ENCODE results near the gene EPHA10. TPM values are rescaled to one million over a fixed set of nuclear protein-coding genes. Genes with fewer than 3 reads are reported as not detected.

Gene EPHA10
- total RNA-seq, 1 donor from 2014 or later, result 0.53 TPM

DNA sequence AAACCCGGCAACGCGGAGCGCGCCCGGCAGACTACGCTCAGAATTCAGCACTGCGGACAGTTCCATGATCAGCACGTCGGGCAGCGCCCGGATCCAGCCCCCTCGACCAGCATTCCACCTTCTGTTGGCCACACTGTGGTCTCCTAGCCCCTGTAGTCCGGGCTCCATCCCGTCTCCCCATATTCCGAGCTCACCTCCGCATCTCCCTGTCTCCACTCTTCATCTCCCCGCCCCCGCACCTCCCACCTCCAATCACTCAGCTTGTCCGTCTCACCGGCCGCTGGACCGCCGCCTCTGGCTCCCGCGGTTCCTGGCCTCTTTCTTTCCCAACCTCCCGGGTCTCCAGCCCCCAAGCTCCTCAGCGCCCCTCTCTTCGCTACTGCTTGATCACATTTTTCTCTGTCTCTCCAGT is 500 bp downstream of the EPHA10 start:
- peak; percentile 45 to 56 for ATAC-seq
- H3K27ac ChIP-seq, result no peak overlapping the region
- H3K4me3 ChIP-seq, result no peak overlapping the region
- DNase-seq, result no peak
- no peaks in the 10 kb centered on the region for H3K4me1 ChIP-seq
- intact Hi-C loops (cut with DNase I), result no loop called here
- peaks cover 82% of the 10 kb centered on the region for H3K27me3 ChIP-seq (ENCODE audit: low read depth)
- H3K9me3 ChIP-seq, result no peaks in the 10 kb centered on the region
- H3K36me3 ChIP-seq, result no peaks in the 10 kb centered on the region
- TF ChIP-seq, protein P1, sequence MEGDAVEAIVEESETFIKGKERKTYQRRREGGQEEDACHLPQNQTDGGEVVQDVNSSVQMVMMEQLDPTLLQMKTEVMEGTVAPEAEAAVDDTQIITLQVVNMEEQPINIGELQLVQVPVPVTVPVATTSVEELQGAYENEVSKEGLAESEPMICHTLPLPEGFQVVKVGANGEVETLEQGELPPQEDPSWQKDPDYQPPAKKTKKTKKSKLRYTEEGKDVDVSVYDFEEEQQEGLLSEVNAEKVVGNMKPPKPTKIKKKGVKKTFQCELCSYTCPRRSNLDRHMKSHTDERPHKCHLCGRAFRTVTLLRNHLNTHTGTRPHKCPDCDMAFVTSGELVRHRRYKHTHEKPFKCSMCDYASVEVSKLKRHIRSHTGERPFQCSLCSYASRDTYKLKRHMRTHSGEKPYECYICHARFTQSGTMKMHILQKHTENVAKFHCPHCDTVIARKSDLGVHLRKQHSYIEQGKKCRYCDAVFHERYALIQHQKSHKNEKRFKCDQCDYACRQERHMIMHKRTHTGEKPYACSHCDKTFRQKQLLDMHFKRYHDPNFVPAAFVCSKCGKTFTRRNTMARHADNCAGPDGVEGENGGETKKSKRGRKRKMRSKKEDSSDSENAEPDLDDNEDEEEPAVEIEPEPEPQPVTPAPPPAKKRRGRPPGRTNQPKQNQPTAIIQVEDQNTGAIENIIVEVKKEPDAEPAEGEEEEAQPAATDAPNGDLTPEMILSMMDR (IDR thresholded peaks at IDR 0.05), result no peak

DNA sequence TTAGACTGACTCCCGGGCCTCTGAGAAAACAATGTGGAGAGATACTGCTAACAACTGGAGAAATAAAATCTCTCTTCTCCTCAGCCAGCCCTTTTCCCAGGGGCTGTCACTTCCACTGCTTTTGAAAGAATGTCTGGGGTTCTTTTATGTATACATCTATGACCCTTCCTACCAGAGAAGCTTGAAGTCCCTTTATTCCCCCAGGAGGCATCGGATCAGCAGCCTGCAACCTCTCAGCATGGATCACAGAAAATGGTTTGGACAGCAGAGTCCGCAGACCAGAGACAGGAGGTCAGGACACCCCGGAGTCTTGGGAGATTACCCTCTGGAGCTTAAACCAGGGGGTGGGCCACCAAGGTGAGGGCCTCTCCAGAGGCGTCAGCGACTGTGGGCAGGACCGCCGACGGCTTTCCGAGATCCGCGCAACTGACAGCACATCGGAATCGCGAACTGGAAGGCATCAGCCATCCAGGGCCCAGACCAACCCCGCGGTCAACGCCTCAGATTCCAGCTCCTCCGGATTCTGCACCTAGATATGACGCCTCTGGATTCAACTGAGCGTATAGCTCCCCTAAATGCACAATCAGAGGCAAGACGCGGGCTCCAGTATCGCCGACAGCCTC is 1.0 kb downstream of the EPHA10 start:
- H3K9me3 ChIP-seq, result no peaks in the 10 kb centered on the region
- DNase-seq, result no peak
- TF ChIP-seq, protein P1 (IDR thresholded peaks at IDR 0.05), result no peak
- no peak overlapping the region for H3K27ac ChIP-seq
- no peaks in the 10 kb centered on the region for H3K4me1 ChIP-seq
- H3K4me3 ChIP-seq, result no peak overlapping the region
- intact Hi-C loops (cut with DNase I), result no loop called here
- H3K36me3 ChIP-seq, result no peaks in the 10 kb centered on the region
- no peak for ATAC-seq
- peaks cover 82% of the 10 kb centered on the region for H3K27me3 ChIP-seq (ENCODE audit: low read depth)

DNA sequence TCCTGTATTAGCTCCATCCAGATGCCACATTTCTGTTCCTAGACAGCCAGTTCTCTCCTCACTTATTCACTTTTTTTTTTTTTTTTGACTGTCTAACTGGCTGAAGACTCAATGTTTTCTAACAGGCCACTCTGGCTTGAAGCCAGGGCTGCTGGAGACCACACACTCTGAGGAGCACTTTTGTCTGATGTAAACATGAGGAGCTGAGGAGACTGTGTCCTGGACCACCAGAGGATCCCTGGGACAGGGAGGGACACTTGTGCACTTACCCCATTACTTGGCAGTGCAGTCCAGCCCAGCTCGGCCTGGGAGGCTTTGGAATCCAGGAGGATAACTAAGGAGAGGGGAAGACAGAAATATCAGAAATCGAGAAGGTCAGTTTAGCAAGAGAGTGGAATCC is 2.4 kb downstream of the EPHA10 start:
- H3K27me3 ChIP-seq (ENCODE audit: low read depth), result peaks cover 84% of the 10 kb centered on the region
- H3K36me3 ChIP-seq, result no peaks in the 10 kb centered on the region
- DNase-seq (no peak), ATAC-seq (no peak)
- H3K27ac ChIP-seq, result no peak overlapping the region
- H3K9me3 ChIP-seq, result no peaks in the 10 kb centered on the region
- TF ChIP-seq, protein P1 (IDR thresholded peaks at IDR 0.05), result no peak
- no peak overlapping the region for H3K4me3 ChIP-seq
- intact Hi-C loops (cut with DNase I), result no loop called here
- H3K4me1 ChIP-seq, result no peaks in the 10 kb centered on the region

DNA sequence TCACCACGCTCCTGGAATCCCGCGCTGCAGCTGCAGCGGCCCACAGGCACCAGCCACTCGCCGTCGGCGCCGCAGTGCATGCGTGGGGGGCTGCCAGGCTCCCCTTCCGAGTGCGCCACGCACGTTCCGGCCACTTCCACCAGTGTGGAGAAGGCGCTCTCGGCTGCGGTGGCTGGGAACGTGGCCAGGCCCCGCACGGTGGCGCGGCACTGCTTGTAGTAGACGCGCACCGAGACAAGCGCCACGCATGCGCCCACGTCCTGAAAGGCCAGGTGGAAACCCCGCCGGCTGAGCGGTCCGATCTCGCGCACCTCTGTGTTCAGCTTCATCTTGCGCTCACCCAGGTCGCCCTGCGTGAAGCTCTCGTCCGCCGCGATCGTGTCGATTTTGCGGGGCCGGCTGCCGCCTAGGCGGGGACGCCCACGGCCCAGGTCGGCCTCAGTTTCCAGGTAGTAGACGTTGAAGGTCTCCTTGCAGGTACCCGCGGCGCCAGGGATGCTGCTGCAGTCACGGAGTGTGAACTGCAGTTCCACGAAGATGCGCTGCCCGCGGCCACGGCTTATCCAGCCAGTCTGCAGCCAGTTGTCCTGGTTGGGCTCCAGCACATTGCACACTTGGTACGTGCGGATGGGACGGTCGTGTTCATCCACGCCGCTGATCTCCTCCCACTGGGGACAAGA is 3.4 kb downstream of the EPHA10 start:
- Histone ChIP-seq H3K36me3 (no peaks in the 10 kb centered on the region), H3K4me3 (no peak overlapping the region), H3K27ac (no peak overlapping the region), H3K9me3 (no peaks in the 10 kb centered on the region), H3K4me1 (no peaks in the 10 kb centered on the region), H3K27me3 (ENCODE audit: low read depth) (peaks cover 81% of the 10 kb centered on the region)
- no peak for ATAC-seq
- intact Hi-C loops (cut with DNase I), result no loop called here
- TF ChIP-seq, protein P1 (IDR thresholded peaks at IDR 0.05), result no peak
- DNase-seq, result no peak

DNA sequence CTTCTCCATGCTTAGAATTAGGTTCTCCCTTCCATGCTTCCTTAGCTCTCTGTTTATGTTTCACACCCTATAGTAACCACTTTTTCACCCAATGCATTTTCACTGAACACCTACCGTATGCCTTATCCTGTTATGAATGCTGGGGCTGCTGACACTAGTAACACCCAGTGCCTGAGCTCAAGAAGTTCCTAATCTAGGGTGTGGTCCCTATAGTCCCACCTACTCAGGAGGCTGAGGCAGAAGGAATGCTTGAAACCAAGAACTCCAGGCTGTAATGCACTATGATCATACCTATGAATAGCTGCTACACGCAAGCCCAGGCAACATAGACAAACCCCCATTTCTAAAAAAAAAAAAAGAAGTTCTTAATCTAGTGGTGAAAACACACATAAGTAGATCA is 5.5 kb downstream of the EPHA10 start:
- Histone ChIP-seq H3K27me3 (ENCODE audit: low read depth) (peaks cover 79% of the 10 kb centered on the region), H3K9me3 (no peaks in the 10 kb centered on the region), H3K27ac (no peak overlapping the region), H3K36me3 (no peaks in the 10 kb centered on the region), H3K4me3 (no peak overlapping the region), H3K4me1 (no peaks in the 10 kb centered on the region)
- TF ChIP-seq, protein P1 (IDR thresholded peaks at IDR 0.05), result no peak
- DNase-seq (no peak), ATAC-seq (no peak)
- intact Hi-C loops (cut with DNase I), result no loop called here

All from lower lobe of right lung (tissue), 2 donors.